Colonic mucosa (tissue), 4 donors: ENCODE results near the gene EMB. TPM values are rescaled to one million over a fixed set of nuclear protein-coding genes. Genes with fewer than 3 reads are reported as not detected.
"Not testable (repeated sequence)": the region's sequence is repeated elsewhere in the genome, so short reads cannot be mapped to it uniquely, and the experiment has no call there.

ENCODE experiments used
- DNase-seq: peaks from one replicate; pipeline ENCODE4 v3.0.0-alpha.2; 2020
- H3K27ac ChIP-seq: fragments of 200-600 bp; one replicate; pipeline ENCODE4 v1.8.0; 2021
- H3K27me3 ChIP-seq: fragments of 200-600 bp; one replicate; pipeline ENCODE4 v1.8.0; 2021
- H3K36me3 ChIP-seq: fragments of 200-600 bp; one replicate; pipeline ENCODE4 v1.8.0; 2021
- H3K4me1 ChIP-seq: fragments of 200-600 bp; one replicate; pipeline ENCODE4 v1.8.0; 2021; ENCODE audit warnings: mild to moderate bottlenecking
- H3K4me3 ChIP-seq: fragments of 200-600 bp; one replicate; pipeline ENCODE4 v1.8.0; 2021
- H3K9ac ChIP-seq, 2 donors: one replicate each; pipeline ENCODE4 v1.7.0; 2013; ENCODE audit warnings: control low read depth in 2 of 2, low read depth in 2 of 2, low read length in 2 of 2
- H3K9me3 ChIP-seq: fragments of 200-600 bp; one replicate; pipeline ENCODE4 v1.8.0; 2021
- intact Hi-C: fragments of 100-400 bp; cut with DNase I; formaldehyde crosslinking; loops from one replicate; pipeline ENCODE4 v1.14.1; 2022
- total RNA-seq, 2 donors: library from RNA; stranded (reverse); fragmentation: NEBNext Ultra II Directional in 1 of 2; extraction: Animal tissue kit (Norgen Biotek cat#: 25700) in 1 of 2; gene quantifications; one replicate each; pipeline ENCODE4 v1.2.1, GENCODE V29; 2021
- TF ChIP-seq, protein P1 (sequence below): fragments of 200-600 bp; IDR thresholded peaks from one replicate; pipeline ENCODE4 v1.8.0; 2022; ENCODE audit warnings: antibody characterized with exemption, mild to moderate bottlenecking
- donor health status: healthy.
- donor health status: DM: no; HTN: no; CAD: no.
- donor health status: DM: no; HTN: no; CAD: no.

The EMB gene
- total RNA-seq, 2 donors from 2014 or later, result 2.8 to 6.1 TPM

DNA sequence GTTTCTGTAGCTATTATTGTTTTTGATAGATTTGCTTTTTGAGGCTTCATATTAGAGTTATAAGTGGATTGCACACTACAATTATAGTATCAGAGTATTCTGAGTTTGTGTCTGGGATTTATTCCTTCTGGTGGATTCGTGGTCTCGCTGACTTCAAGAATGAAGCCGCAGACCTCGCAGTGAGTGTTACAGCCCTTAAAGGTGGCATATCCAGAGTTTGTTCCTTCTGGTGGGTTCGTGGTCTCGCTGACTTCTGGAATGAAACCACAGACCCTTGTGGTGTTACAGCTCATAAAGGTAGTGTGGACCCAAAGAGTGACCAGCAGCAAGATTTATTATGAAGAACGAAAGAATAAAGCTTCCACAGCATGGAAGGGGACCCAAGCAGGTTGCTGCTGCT is 6.9 kb upstream of the EMB start:
- H3K4me3 ChIP-seq, result no peak overlapping the region
- intact Hi-C loops, result no loop called here
- H3K9me3 ChIP-seq, result no peaks in the 10 kb centered on the region
- no peak for DNase-seq
- no peaks in the 10 kb centered on the region for H3K36me3 ChIP-seq
- H3K27me3 ChIP-seq, result no peaks in the 10 kb centered on the region
- TF ChIP-seq, protein P1, sequence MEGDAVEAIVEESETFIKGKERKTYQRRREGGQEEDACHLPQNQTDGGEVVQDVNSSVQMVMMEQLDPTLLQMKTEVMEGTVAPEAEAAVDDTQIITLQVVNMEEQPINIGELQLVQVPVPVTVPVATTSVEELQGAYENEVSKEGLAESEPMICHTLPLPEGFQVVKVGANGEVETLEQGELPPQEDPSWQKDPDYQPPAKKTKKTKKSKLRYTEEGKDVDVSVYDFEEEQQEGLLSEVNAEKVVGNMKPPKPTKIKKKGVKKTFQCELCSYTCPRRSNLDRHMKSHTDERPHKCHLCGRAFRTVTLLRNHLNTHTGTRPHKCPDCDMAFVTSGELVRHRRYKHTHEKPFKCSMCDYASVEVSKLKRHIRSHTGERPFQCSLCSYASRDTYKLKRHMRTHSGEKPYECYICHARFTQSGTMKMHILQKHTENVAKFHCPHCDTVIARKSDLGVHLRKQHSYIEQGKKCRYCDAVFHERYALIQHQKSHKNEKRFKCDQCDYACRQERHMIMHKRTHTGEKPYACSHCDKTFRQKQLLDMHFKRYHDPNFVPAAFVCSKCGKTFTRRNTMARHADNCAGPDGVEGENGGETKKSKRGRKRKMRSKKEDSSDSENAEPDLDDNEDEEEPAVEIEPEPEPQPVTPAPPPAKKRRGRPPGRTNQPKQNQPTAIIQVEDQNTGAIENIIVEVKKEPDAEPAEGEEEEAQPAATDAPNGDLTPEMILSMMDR, result no peak
- no peaks in the 10 kb centered on the region for H3K4me1 ChIP-seq
- H3K9ac ChIP-seq, result no peak overlapping the region
- no peak overlapping the region for H3K27ac ChIP-seq

DNA sequence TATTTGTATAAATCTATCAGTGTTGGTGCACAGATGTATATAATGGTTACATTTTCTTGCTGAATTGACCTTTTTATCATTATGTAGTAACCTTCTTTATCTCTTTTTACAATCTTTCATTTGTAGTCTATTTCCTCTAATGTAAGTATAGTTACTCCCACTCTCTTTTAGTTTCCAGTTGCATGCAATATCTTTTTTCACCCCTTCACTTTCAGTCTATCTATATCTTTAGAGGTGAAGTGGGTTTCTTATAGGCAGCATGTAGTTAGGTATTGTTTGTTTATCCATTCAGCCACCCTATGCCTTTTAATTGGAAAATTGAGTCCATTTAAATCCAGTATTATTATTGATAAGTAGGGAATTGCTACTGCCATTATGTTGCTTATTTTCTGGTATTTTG is 6.1 kb upstream of the EMB start:
- Histone ChIP-seq H3K4me3 (no peak overlapping the region), H3K36me3 (no peaks in the 10 kb centered on the region), H3K9me3 (no peaks in the 10 kb centered on the region), H3K27ac (no peak overlapping the region), H3K27me3 (no peaks in the 10 kb centered on the region), H3K9ac (no peak overlapping the region), H3K4me1 (no peaks in the 10 kb centered on the region)
- intact Hi-C loops, result no loop called here
- DNase-seq, result no peak
- TF ChIP-seq, protein P1, result no peak

DNA sequence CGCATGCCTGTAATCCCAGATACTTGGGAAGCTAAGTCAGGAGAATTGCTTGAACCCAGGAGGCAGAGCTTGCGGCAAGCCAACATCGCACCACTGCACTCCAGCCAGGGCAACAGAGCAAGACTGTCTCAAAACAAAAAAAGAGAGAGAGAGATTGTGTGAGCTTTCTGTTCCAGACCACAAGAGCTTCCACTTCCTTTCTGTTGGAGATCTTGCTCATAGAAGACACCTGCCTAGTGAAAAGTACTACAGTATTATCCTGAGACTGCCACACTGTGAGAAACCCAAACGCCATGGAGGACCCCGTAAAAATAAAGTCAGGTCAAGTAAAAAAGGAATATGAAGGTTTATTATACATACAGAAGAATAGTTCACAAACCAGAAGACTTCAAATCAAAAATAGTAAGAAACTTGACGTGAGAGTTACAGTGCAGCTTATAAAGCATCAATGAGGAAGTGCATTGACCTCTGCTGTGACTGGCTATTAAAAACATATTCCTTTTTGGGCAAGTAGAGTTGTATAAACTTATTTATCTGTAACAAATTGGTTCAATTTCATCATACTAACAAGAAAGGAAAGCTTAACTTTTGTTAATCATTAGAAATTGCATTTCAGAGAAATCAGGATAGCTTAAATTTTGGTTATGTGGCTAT is 4.3 kb upstream of the EMB start:
- no peak for DNase-seq
- H3K4me3 ChIP-seq, result no peak overlapping the region
- no peaks in the 10 kb centered on the region for H3K4me1 ChIP-seq
- TF ChIP-seq, protein P1, result no peak
- no peaks in the 10 kb centered on the region for H3K27me3 ChIP-seq
- intact Hi-C loops, result no loop called here
- no peak overlapping the region for H3K27ac ChIP-seq
- H3K9ac ChIP-seq, result no peak overlapping the region
- no peaks in the 10 kb centered on the region for H3K9me3 ChIP-seq
- H3K36me3 ChIP-seq, result no peaks in the 10 kb centered on the region

DNA sequence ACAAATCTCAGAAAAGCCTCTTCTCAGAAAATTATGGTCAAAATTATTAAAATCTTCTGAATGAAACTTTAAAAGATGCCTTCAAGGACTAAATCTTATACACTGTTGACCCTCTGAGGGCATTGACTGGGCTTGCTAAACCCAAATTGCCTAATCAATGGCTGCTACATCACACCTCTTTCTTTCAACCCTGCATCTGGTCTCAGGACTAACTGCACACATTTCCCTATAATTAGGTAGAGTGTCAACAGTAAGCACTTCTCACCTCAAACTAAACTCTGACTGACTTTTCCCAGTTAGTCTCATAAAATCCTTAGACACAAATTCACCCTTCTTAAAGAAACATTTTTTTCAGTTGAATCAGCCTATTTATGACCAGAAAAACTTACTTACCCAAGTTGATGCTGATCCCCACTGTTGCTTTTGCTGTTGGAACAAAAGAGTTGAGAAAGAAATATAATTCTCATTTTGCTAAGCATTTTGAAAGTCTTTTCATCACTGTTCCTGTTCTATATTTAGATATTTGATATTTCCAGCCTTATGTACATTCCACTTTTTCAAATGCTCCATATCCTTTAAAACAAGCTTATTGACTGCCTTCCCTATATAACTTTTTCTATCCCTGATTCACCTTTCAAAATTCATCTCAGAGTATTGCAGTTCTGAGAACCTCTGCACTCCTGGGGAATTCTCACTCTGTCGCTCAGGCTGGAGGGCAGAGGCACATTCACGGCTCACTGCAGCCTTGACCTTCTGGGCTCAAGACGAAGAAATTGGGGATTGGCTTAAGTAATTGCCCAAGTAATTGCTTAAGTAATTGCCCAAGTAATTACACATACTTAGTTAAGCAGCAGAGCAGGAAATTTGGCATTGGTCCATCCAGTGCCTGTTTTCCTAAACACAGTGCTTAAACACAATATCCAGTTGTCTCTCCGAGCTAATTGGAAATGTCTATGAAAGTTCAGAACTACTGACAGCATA is 1.8 kb upstream of the EMB start:
- H3K9me3 ChIP-seq, H3K9ac ChIP-seq, H3K4me3 ChIP-seq, intact Hi-C loops, H3K27me3 ChIP-seq, H3K4me1 ChIP-seq, H3K36me3 ChIP-seq, H3K27ac ChIP-seq, DNase-seq: not testable (repeated sequence)

DNA sequence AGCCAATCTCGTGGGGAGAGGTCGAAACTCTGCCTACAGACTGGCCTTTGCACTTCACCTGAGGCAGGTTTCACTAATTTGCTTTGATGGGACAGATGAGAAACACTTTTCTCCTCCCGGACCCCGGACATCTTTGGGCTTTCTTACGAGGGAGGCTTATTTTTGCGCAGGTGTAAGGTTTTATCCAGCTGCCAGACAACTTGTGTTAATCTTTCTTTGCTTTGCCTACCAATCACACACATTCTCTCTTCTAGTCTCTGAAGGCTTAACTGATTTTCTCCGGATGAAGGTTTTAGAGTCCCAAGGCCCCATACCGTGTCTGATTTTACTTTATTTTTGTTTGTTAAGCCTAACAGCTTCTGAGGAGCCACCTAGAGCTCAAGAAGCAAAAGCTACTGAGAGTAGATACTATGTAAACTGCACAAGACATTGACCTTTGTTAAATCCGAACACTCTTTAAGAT is 436 bp upstream of the EMB start:
- intact Hi-C loops, result no loop called here
- no peaks in the 10 kb centered on the region for H3K4me1 ChIP-seq
- H3K27me3 ChIP-seq, result no peaks in the 10 kb centered on the region
- H3K36me3 ChIP-seq, result no peaks in the 10 kb centered on the region
- H3K9me3 ChIP-seq, result no peaks in the 10 kb centered on the region
- TF ChIP-seq, protein P1, result no peak
- no peak for DNase-seq
- H3K9ac ChIP-seq, result no peak overlapping the region
- peak overlapping the region; percentile 55 for H3K27ac ChIP-seq
- peak overlapping the region; percentile 44 for H3K4me3 ChIP-seq
